ENCODE measurements around the gene CDC25B. TPM values are rescaled to one million over a fixed set of nuclear protein-coding genes. Genes with fewer than 3 reads are reported as not detected.

Gene CDC25B
- total RNA-seq, 1 donor from 2014 or later, result 7.5 TPM

GRCh38 chr20:3846740-3847428, 50.8 kb downstream of the CDC25B start, which contains the start of gene MAVS:
Gene MAVS (plus strand): TSS chr20:3846834. CDS start chr20:3854625, 7,791 bp downstream.
- intact Hi-C loops (cut with micrococcal nuclease), result loop anchor here (2.0 kb wide), 1 partner anchor 56 kb away; no protein-coding TSS in a partner anchor
- DNase-seq, result peak; percentile 96
- peak; percentile 99 for ATAC-seq

GRCh38 chr20:3847429-3847940, 51.4 kb downstream of the CDC25B start:
- ATAC-seq (no peak), DNase-seq (no peak)
- intact Hi-C loops (cut with micrococcal nuclease), result loop anchor here (2.0 kb wide), 1 partner anchor 57 kb away; no protein-coding TSS in a partner anchor

- no peak for ATAC-seq
- DNase-seq, result no peak
- intact Hi-C loops (cut with micrococcal nuclease), result no loop called here
Measured at GRCh38 chr20:3848565-3848964, 52.5 kb downstream of the CDC25B start.

- intact Hi-C loops (cut with micrococcal nuclease), result no loop called here
- DNase-seq, result no peak
- ATAC-seq, result peak; percentile 27
Measured at GRCh38 chr20:3854462-3854871, 58.4 kb downstream of the CDC25B start.

Other genes starting within 250 kb of the CDC25B start
- gene GFRA4, start 132.9 kb upstream of the CDC25B start, total RNA-seq, result not detected
- 12.2 TPM for gene ADAM33, start 114.3 kb upstream of the CDC25B start, total RNA-seq
- 7.1 TPM for gene SIGLEC1, start 83.7 kb upstream of the CDC25B start, total RNA-seq
- gene HSPA12B, start 63.6 kb upstream of the CDC25B start, total RNA-seq, result 16.2 TPM
- 10.3 TPM for gene ADISSP, start 28.6 kb upstream of the CDC25B start, total RNA-seq
- gene SPEF1, start 14.9 kb upstream of the CDC25B start, total RNA-seq, result not detected
- gene CENPB, start 9.6 kb upstream of the CDC25B start, total RNA-seq, result 68.3 TPM
- 10.2 TPM for gene AP5S1, start 24.2 kb downstream of the CDC25B start, total RNA-seq
- 34.8 TPM for gene MAVS, start 50.5 kb downstream of the CDC25B start, total RNA-seq
- gene PANK2, start 93.1 kb downstream of the CDC25B start, total RNA-seq, result 17.4 TPM
- 5.3 TPM for gene RNF24, start 219.2 kb downstream of the CDC25B start, total RNA-seq